K562 (cell line): ENCODE measurements around the gene TYSND1. TPM values are rescaled to one million over a fixed set of nuclear protein-coding genes. Genes with fewer than 3 reads are reported as not detected.

Experiments used
- ATAC-seq: fragments of 200-7000 bp; cut with Tn5 transposase; 3 replicates; pipeline ENCODE4 v1.9.1; 2020; ENCODE audit warnings: moderate library complexity
- BruUV-seq: library from RNA; stranded (reverse); fragments of 400-500 nt; replicated peaks from 2 replicates; lab custom pipeline; 2021; lab: Mats Ljungman, UMichigan
- CTCF ChIA-PET: fragments of 300-600 bp; formaldehyde crosslinking; extraction: SDS; loops from one replicate; lab custom pipeline; 2021; ENCODE audit warnings: low intra/inter-chr PET ratio; lab: Yijun Ruan, JAX
- POLR2A ChIA-PET: fragments of 300-600, 350-650 bp; sonication (Branson Sonifier 250); formaldehyde crosslinking; extraction: SDS; loops from one replicate; lab custom pipeline; 2021; ENCODE audit warnings: antibody characterized with exemption, inconsistent platforms; lab: Yijun Ruan, JAX
- DNase-seq, 4 experiments: peaks; one replicate each; pipeline versions ENCODE4 v3.0.0 to v3.0.0-alpha.2; 2011 to 2018; ENCODE audit warnings: low spot score in 3 of 4, mixed read lengths in 3 of 4; ENCODE audit errors: extremely low read depth in 1 of 4
- FAIRE-seq: peaks from 2 replicates; lab custom pipeline; 2011; peaks lifted over from hg19 to GRCh38; lab: Jason Lieb, UNC
- H2AFZ ChIP-seq: 2 replicates; pipeline ENCODE4 v1.6.0; 2011; ENCODE audit warnings: low read depth, low read length, control low read depth, inconsistent platforms
- H3K27ac ChIP-seq: fragments of 200-600 bp; 3 replicates; pipeline ENCODE4 v1.8.0; 2011; ENCODE audit warnings: low read depth, mild to moderate bottlenecking, control low read depth, inconsistent platforms, low read length, moderate library complexity, mixed read lengths; ENCODE audit errors: extremely low read depth
- H3K27me3 ChIP-seq, 2 experiments: fragments of 300-600 bp in 1 of 2; 2 replicates in 1 of 2; 3 replicates in 1 of 2; pipeline versions ENCODE4 v1.6.0 to v1.8.0; 2011; ENCODE audit warnings: inconsistent platforms in 2 of 2, low read length in 2 of 2, mild to moderate bottlenecking in 1 of 2, mixed read lengths in 1 of 2, moderate library complexity in 1 of 2; ENCODE audit not compliant: control insufficient read depth in 2 of 2, insufficient read depth in 2 of 2
- H3K36me3 ChIP-seq: fragments of 300-600 bp; 3 replicates; pipeline ENCODE4 v1.8.0; 2011; ENCODE audit warnings: mild to moderate bottlenecking, low read length, inconsistent platforms; ENCODE audit not compliant: control insufficient read depth, insufficient read depth
- H3K4me1 ChIP-seq, 2 experiments: fragments of 200-600 bp in 1 of 2; replicated peaks in 1 of 2; 2 replicates in 1 of 2; 3 replicates in 1 of 2; pipeline versions ENCODE4 v1.5.1 to v1.8.0; 2011; ENCODE audit warnings: inconsistent platforms in 2 of 2, low read length in 2 of 2, mild to moderate bottlenecking in 1 of 2, mixed read lengths in 1 of 2, moderate library complexity in 1 of 2; ENCODE audit not compliant: control insufficient read depth in 2 of 2, insufficient read depth in 2 of 2
- H3K4me2 ChIP-seq: 2 replicates; pipeline ENCODE4 v1.6.1; 2011; ENCODE audit warnings: low read length, control low read depth, inconsistent platforms, mixed read lengths; ENCODE audit not compliant: insufficient read depth
- H3K4me3 ChIP-seq: fragments of 200-600 bp; sonication (generic), shearing (Covaris generic); 2 replicates; pipeline ENCODE4 v1.5.1; 2016; ENCODE audit warnings: control low read depth, inconsistent platforms
- H3K79me2 ChIP-seq: fragments of 200-600 bp; 3 replicates; pipeline ENCODE4 v1.8.0; 2011; ENCODE audit warnings: low read length, inconsistent platforms; ENCODE audit not compliant: control insufficient read depth, insufficient read depth
- H3K9ac ChIP-seq, 2 experiments: 2 replicates each; pipeline versions ENCODE4 v1.6.0 to v1.6.1; 2011; ENCODE audit warnings: low read depth in 2 of 2, low read length in 2 of 2, control low read depth in 1 of 2, inconsistent platforms in 1 of 2, mild to moderate bottlenecking in 1 of 2, mixed read lengths in 1 of 2; ENCODE audit not compliant: insufficient read depth in 1 of 2
- H3K9me1 ChIP-seq: one replicate; pipeline ENCODE4 v1.6.0; 2011; ENCODE audit warnings: inconsistent platforms, mild to moderate bottlenecking, low read length, moderate library complexity; ENCODE audit not compliant: control insufficient read depth, insufficient read depth
- H3K9me3 ChIP-seq: replicated peaks from 2 replicates; pipeline ENCODE4 v1.5.1; 2011; ENCODE audit warnings: low read depth, low read length, inconsistent platforms; ENCODE audit not compliant: control insufficient read depth, insufficient read depth
- H4K20me1 ChIP-seq: replicated peaks from 2 replicates; pipeline ENCODE4 v1.6.1; 2011; ENCODE audit warnings: low read length, inconsistent platforms, mixed read lengths; ENCODE audit not compliant: control insufficient read depth, insufficient read depth
- E2F6 ChIP-seq, 2 experiments: IDR thresholded peaks; 2 replicates each; pipeline ENCODE4 v1.6.1; 2011; ENCODE audit warnings: borderline replicate concordance in 1 of 2, control low read depth in 1 of 2, low read depth in 1 of 2, low read length in 1 of 2, mild to moderate bottlenecking in 1 of 2, mixed read lengths in 1 of 2, moderate library complexity in 1 of 2; ENCODE audit not compliant: insufficient read depth in 1 of 2, insufficient read length in 1 of 2, poor library complexity in 1 of 2, severe bottlenecking in 1 of 2; ENCODE audit errors: extremely low read depth in 1 of 2
- ERF ChIP-seq: fragments of 450-650 bp; formaldehyde crosslinking; IDR thresholded peaks from 2 replicates; pipeline ENCODE4 v1.4.0; 2020; ENCODE audit warnings: mild to moderate bottlenecking, mixed read lengths
- FOSL1 ChIP-seq: fragments of 200-800 bp; sonication (Bioruptor generic); conservative IDR thresholded peaks from 2 replicates; pipeline ENCODE4 v1.6.1; 2016; ENCODE audit warnings: missing genetic modification characterization, missing compliant biosample characterization
- KDM1A ChIP-seq, 2 experiments: fragments of 450-650 bp; IDR thresholded peaks; 2 replicates each; pipeline ENCODE4 v1.6.1; 2016; ENCODE audit warnings: mild to moderate bottlenecking in 2 of 2
- MBD2 ChIP-seq: sonication (generic); IDR thresholded peaks from 2 replicates; pipeline ENCODE4 v1.6.1; 2016; ENCODE audit warnings: low read depth, borderline replicate concordance
- NFIC ChIP-seq: fragments of 450-650 bp; IDR thresholded peaks from 2 replicates; pipeline ENCODE4 v1.6.1; 2017; ENCODE audit warnings: mild to moderate bottlenecking, inconsistent platforms
- PTBP1 ChIP-seq: fragments of 200-400 bp; formaldehyde crosslinking; IDR thresholded peaks from 2 replicates; pipeline ENCODE4 v1.6.1; 2017; ENCODE audit warnings: low read depth, low read length
- RCOR1 ChIP-seq, 2 experiments: IDR thresholded peaks; 2 replicates each; pipeline ENCODE4 v1.6.1; 2012; ENCODE audit warnings: low read depth in 2 of 2, low read length in 2 of 2, borderline replicate concordance in 1 of 2, improper control_type of control experiment in 1 of 2
- SOX6 ChIP-seq: fragments of 450-650 bp; IDR thresholded peaks from 2 replicates; pipeline ENCODE4 v1.6.1; 2014; ENCODE audit warnings: mild to moderate bottlenecking
- SREBF2 ChIP-seq: sonication (generic); formaldehyde crosslinking; IDR thresholded peaks from 2 replicates; pipeline ENCODE4 v1.4.0; 2020; ENCODE audit warnings: mild to moderate bottlenecking, missing genetic modification reagents
- WGBS: fragments of 100-300 bp; shearing (Covaris generic); methylation state at CpG from one replicate; pipeline ENCODE4 v1.1.6; 2016; ENCODE audit warnings: low coverage, mixed read lengths; ENCODE audit not compliant: insufficient coverage; ENCODE audit errors: missing lambda C conversion rate; 5-methylcytosine and 5-hydroxymethylcytosine counted together
- in situ Hi-C: fragments of 300-500 bp; cut with MboI; formaldehyde crosslinking; loops from 4 replicates; pipeline ENCODE4 v1.15.0; 2018; ENCODE audit warnings: inconsistent platforms, mixed read lengths
- intact Hi-C: fragments of 100-400 bp; cut with micrococcal nuclease; formaldehyde crosslinking; loops from 2 replicates; pipeline ENCODE4 v1.14.2; 2022
- polyA plus RNA-seq, 8 experiments: library from polyadenylated mRNA; depleted of rRNA in 4 of 8; stranded (reverse) in 5 of 8; unstranded in 3 of 8; fragments of >200 nt; fragmentation: Nextera tagmentation in 2 of 8; fragmentation: Illumina TruSeq in 1 of 8; extraction: Ambion mirVana in 2 of 8; extraction: Trizol in 1 of 8; gene quantifications; 2 replicates each; pipeline versions ENCODE4 v1.2.1 to v1.2.3, GENCODE V29; 2011 to 2014; ENCODE audit warnings: inconsistent platforms in 1 of 8, missing spikeins in 1 of 8
- total RNA-seq, 7 experiments: library from RNA; depleted of rRNA in 6 of 7; stranded (reverse); fragments of >200 nt in 6 of 7; fragmentation: Illumina TruSeq in 2 of 7; extraction: Trizol in 2 of 7; gene quantifications; 2 replicates each; pipeline versions ENCODE4 v1.2.1 to v1.2.3, GENCODE V29; 2011 to 2021; ENCODE audit warnings: low replicate concordance in 1 of 7

The TYSND1 gene
- total and polyA plus RNA-seq, 9 of the 15 experiments (the other 6 are each of a cell fraction or from before 2014, with no cell fraction given) = 0.60 to 2.0 (median 1.3) TPM

GRCh38 chr10:70191161-70191971 is 44.9 kb upstream of the TYSND1 start:
- no peak overlapping the region for H3K27ac ChIP-seq
- no peak overlapping the region for H3K4me3 ChIP-seq
- no peaks in the 10 kb centered on the region; a peak in 1 of 5 replicates for H3K4me1 ChIP-seq
- POLR2A ChIA-PET = interaction anchor here (0.5 to 1.4 kb wide), 2 partner anchors 21 to 78 kb away, joined by 3 to 8 read pairs; partner anchors contain the start of gene SAR1A
- ATAC-seq = no peak
- in situ Hi-C loops (no loop called here), intact Hi-C loops (no loop called here)
- CTCF ChIA-PET = no interaction called here
- no peaks in the 10 kb centered on the region for H3K79me2 ChIP-seq
- H3K9me1 ChIP-seq = no peaks in the 10 kb centered on the region
- no peak overlapping the region for H3K9ac ChIP-seq
- no peak for FAIRE-seq
- H4K20me1 ChIP-seq = no peaks in the 10 kb centered on the region
- WGBS = 3% methylated on average over 4 of the region's 4 CpGs
- no peaks in the 10 kb centered on the region; a peak in 3 of 5 replicates for H3K27me3 ChIP-seq
- no peak for DNase-seq
- no peak overlapping the region for H3K4me2 ChIP-seq
- H3K9me3 ChIP-seq = no peaks in the 10 kb centered on the region
- peaks cover 4% of the 10 kb centered on the region; the same call in 1 of the 3 replicates for H3K36me3 ChIP-seq
- no peak for TF ChIP-seq E2F6 (IDR thresholded peaks at IDR 0.05; ENCODE audit: borderline replicate concordance in 1 of 2, extremely low read depth in 1 of 2, insufficient read depth in 1 of 2, insufficient read length in 1 of 2, low read depth in 1 of 2, low read length in 1 of 2, poor library complexity in 1 of 2, severe bottlenecking in 1 of 2)
- TF ChIP-seq SOX6 = peak; percentile 55; the same call in 1 of the 2 replicates
- TF ChIP-seq PTBP1 = no peak
- TF ChIP-seq SREBF2 (CRISPR knock-in tag) = no peak
- TF ChIP-seq ERF (CRISPR knock-in tag) = no peak
- TF ChIP-seq FOSL1 (tag) = peak; percentile 32
- no peak for TF ChIP-seq MBD2
- peak in 1 of 2 experiments; percentile 78; a peak in 2 of 4 replicates for TF ChIP-seq RCOR1 (IDR thresholded peaks at IDR 0.05; ENCODE audit: borderline replicate concordance in 1 of 2, low read depth in 2 of 2, low read length in 2 of 2)
- TF ChIP-seq KDM1A (IDR thresholded peaks at IDR 0.05) = peak in 1 of 2 experiments; percentile 75; a peak in 1 of 4 replicates
- TF ChIP-seq NFIC = peak; percentile 73
- no TSS peak for BruUV-seq
- H2AFZ ChIP-seq = no peak overlapping the region
